ENCODE measurements around the gene CDKL1. TPM values are rescaled to one million over a fixed set of nuclear protein-coding genes. Genes with fewer than 3 reads are reported as not detected.

CDKL1 gene
- total and polyA plus RNA-seq, 2 experiments from 2014 or later = 1.9 to 13.1 TPM

GRCh38 chr14:50350975-50351374, 45.7 kb downstream of the CDKL1 start:
- H3K4me3 ChIP-seq = no peak overlapping the region
- TF ChIP-seq EZH2phosphoT487 (IDR thresholded peaks at IDR 0.05; ENCODE audit: low read depth, severe bottlenecking, unreplicated experiment) = no peak
- TF ChIP-seq CTCF (IDR thresholded peaks at IDR 0.05; ENCODE audit: poor library complexity) = no peak
- TF ChIP-seq EZH2 (IDR thresholded peaks at IDR 0.05; ENCODE audit: borderline replicate concordance) = no peak
- H3K36me3 ChIP-seq (replicated peaks; ENCODE audit: insufficient read depth, low read depth) = no peaks in the 10 kb centered on the region
- H3K27ac ChIP-seq = no peak overlapping the region
- no peaks in the 10 kb centered on the region for H3K9me3 ChIP-seq (ENCODE audit: low read depth)
- H3K4me2 ChIP-seq = no peak overlapping the region
- no peaks in the 10 kb centered on the region for H3K9me2 ChIP-seq (replicated peaks; ENCODE audit: insufficient read depth)
- 79% methylated on average over 2 of the region's 2 CpGs for WGBS (ENCODE audit: low lambda C conversion rate, missing lambda C conversion rate)
- DNase-seq (ENCODE audit: low spot score) = no peak
- no peaks in the 10 kb centered on the region for H3K79me2 ChIP-seq
- no peaks in the 10 kb centered on the region for H3K27me3 ChIP-seq
- H3K4me1 ChIP-seq (ENCODE audit: insufficient read depth) = peaks cover 13% of the 10 kb centered on the region
- H4K20me1 ChIP-seq (ENCODE audit: insufficient read depth, poor library complexity, severe bottlenecking) = no peaks in the 10 kb centered on the region
- no peak overlapping the region for H2AFZ ChIP-seq

GRCh38 chr14:50348933-50349332, 47.7 kb downstream of the CDKL1 start:
- TF ChIP-seq CTCF (IDR thresholded peaks at IDR 0.05; ENCODE audit: poor library complexity) = no peak
- TF ChIP-seq EZH2phosphoT487 (IDR thresholded peaks at IDR 0.05; ENCODE audit: low read depth, severe bottlenecking, unreplicated experiment) = no peak
- no peak for TF ChIP-seq EZH2 (IDR thresholded peaks at IDR 0.05; ENCODE audit: borderline replicate concordance)
- H3K27me3 ChIP-seq = no peaks in the 10 kb centered on the region
- no peaks in the 10 kb centered on the region for H3K79me2 ChIP-seq
- no peak for DNase-seq (ENCODE audit: low spot score)
- no peak overlapping the region for H3K4me3 ChIP-seq
- no peak overlapping the region for H3K4me2 ChIP-seq
- no peak overlapping the region for H2AFZ ChIP-seq
- peak overlapping the region; percentile 37 for H3K27ac ChIP-seq
- no peaks in the 10 kb centered on the region for H3K9me3 ChIP-seq (ENCODE audit: low read depth)
- peaks cover 28% of the 10 kb centered on the region for H3K4me1 ChIP-seq (ENCODE audit: insufficient read depth)
- no peaks in the 10 kb centered on the region for H3K36me3 ChIP-seq (replicated peaks; ENCODE audit: insufficient read depth, low read depth)
- no peaks in the 10 kb centered on the region for H3K9me2 ChIP-seq (replicated peaks; ENCODE audit: insufficient read depth)
- H4K20me1 ChIP-seq (ENCODE audit: insufficient read depth, poor library complexity, severe bottlenecking) = no peaks in the 10 kb centered on the region

GRCh38 chr14:50347521-50347920, 49.2 kb downstream of the CDKL1 start:
- no peaks in the 10 kb centered on the region for H4K20me1 ChIP-seq (ENCODE audit: insufficient read depth, poor library complexity, severe bottlenecking)
- no peak overlapping the region for H2AFZ ChIP-seq
- H3K27me3 ChIP-seq = no peaks in the 10 kb centered on the region
- H3K27ac ChIP-seq = peak overlapping the region; percentile 59
- peak; percentile 52 for DNase-seq (ENCODE audit: low spot score)
- peaks cover 37% of the 10 kb centered on the region for H3K4me1 ChIP-seq (ENCODE audit: insufficient read depth)
- no peaks in the 10 kb centered on the region for H3K9me2 ChIP-seq (replicated peaks; ENCODE audit: insufficient read depth)
- no peak overlapping the region for H3K4me2 ChIP-seq
- TF ChIP-seq CTCF (IDR thresholded peaks at IDR 0.05; ENCODE audit: poor library complexity) (no peak), EZH2 (IDR thresholded peaks at IDR 0.05; ENCODE audit: borderline replicate concordance) (no peak), EZH2phosphoT487 (IDR thresholded peaks at IDR 0.05; ENCODE audit: low read depth, severe bottlenecking, unreplicated experiment) (no peak)
- WGBS (ENCODE audit: low lambda C conversion rate, missing lambda C conversion rate) = 93% methylated on average over 1 of the region's 1 CpG
- H3K79me2 ChIP-seq = no peaks in the 10 kb centered on the region
- H3K4me3 ChIP-seq = no peak overlapping the region
- H3K36me3 ChIP-seq (replicated peaks; ENCODE audit: insufficient read depth, low read depth) = no peaks in the 10 kb centered on the region
- H3K9me3 ChIP-seq (ENCODE audit: low read depth) = no peaks in the 10 kb centered on the region
